Neural progenitor cell (in vitro differentiated cells): ENCODE data around the gene NFATC1.

Experiments
- EZH2 ChIP-seq: fragments of 200-600 bp; sonication (generic); IDR thresholded peaks from 2 replicates; pipeline ENCODE4 v1.6.1; 2017; ENCODE audit warnings: antibody characterized with exemption, mild to moderate bottlenecking, moderate library complexity
- EZH2phosphoT487 ChIP-seq: fragments of 200-600 bp; sonication (generic); IDR thresholded peaks from 2 replicates; pipeline ENCODE4 v1.6.1; 2017; ENCODE audit warnings: antibody characterized with exemption
- TF ChIP-seq, protein P1 (sequence below): fragments of 200-600 bp; sonication (generic); IDR thresholded peaks from 2 replicates; pipeline ENCODE4 v1.5.1; 2017; ENCODE audit warnings: antibody characterized with exemption, mild to moderate bottlenecking

DNA sequence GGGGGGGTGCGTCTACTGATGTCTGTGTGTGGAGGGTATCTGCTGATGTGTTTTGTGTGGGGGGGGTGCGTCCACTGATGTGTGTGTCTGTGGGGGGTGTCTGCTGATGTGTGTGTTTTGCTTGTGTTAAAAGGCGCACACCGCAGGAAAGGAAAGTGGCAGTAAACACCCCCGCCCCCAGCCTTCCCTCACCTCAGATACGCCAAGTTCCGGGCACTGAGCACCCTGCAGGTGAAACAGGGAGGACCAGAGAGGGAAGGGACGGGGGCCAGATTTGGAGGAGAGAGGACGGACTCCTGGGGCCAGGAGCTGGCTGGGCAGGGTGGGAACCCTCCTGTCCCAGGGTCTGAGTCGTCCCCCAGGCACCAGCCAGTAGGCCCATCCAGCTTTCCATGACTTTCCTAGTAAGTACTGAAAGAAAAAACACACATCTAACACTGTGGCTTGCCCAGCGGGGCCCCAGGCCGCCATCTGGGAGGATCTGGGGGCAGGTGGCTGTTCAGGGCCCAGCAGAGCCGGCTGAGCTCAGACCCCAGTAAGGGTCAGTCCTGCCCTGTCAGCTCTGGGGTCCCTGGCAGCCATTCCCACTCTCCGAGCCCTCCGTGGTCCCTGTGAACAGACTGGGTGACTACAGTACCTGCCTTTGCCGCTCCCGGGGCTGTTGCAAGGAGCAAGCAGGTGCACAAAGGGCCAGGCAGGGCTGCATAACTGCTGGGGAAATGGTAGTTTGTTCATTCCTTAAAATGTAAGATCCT lies 126.9 kb downstream of the NFATC1 start:
- TF ChIP-seq, protein P1, sequence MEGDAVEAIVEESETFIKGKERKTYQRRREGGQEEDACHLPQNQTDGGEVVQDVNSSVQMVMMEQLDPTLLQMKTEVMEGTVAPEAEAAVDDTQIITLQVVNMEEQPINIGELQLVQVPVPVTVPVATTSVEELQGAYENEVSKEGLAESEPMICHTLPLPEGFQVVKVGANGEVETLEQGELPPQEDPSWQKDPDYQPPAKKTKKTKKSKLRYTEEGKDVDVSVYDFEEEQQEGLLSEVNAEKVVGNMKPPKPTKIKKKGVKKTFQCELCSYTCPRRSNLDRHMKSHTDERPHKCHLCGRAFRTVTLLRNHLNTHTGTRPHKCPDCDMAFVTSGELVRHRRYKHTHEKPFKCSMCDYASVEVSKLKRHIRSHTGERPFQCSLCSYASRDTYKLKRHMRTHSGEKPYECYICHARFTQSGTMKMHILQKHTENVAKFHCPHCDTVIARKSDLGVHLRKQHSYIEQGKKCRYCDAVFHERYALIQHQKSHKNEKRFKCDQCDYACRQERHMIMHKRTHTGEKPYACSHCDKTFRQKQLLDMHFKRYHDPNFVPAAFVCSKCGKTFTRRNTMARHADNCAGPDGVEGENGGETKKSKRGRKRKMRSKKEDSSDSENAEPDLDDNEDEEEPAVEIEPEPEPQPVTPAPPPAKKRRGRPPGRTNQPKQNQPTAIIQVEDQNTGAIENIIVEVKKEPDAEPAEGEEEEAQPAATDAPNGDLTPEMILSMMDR = no peak
- TF ChIP-seq EZH2 (no peak), EZH2phosphoT487 (no peak)
